H1 (cell line): ENCODE data around the gene EDDM3A. TPM values are rescaled to one million over a fixed set of nuclear protein-coding genes. Genes with fewer than 3 reads are reported as not detected.

Experiments used
- TEAD4 ChIP-seq: IDR thresholded peaks from 2 replicates; pipeline ENCODE4 v1.6.1; 2012; ENCODE audit warnings: low read depth, low read length, inconsistent platforms, mixed read lengths
- polyA plus RNA-seq, 7 experiments: library from polyadenylated mRNA; depleted of rRNA in 3 of 7; stranded (reverse) in 5 of 7; unstranded in 2 of 7; fragments of >200 nt in 5 of 7; fragments of 200-250 nt in 2 of 7; gene quantifications; 1 replicate in 5 of 7; 2 replicates in 1 of 7; 4 replicates in 1 of 7; pipeline versions ENCODE4 v1.2.1 to v1.2.3, GENCODE V29; 2011 to 2013; ENCODE audit warnings: missing spikeins in 2 of 7, mixed read lengths in 2 of 7
- total RNA-seq: library from RNA; stranded (reverse); fragmentation: NEBNext Ultra II Directional; extraction: Animal tissue kit (Norgen Biotek cat#: 25700); gene quantifications from 2 replicates; pipeline ENCODE4 v1.2.1, GENCODE V29; 2021

Gene EDDM3A
- total and polyA plus RNA-seq, 2 of the 8 experiments (the other 6 are each of a cell fraction or from before 2014, with no cell fraction given): 0.09 TPM; not detected in 1

GRCh38 chr14:20746566-20746965, 879 bp downstream of the EDDM3A start (continued):
- no peak for TF ChIP-seq TEAD4
